Spleen (tissue), 11 donors: ENCODE data around the gene ING2. TPM values are rescaled to one million over a fixed set of nuclear protein-coding genes. Genes with fewer than 3 reads are reported as not detected.

Source experiments
- DNase-seq: peaks from one replicate; pipeline ENCODE4 v3.0.0-alpha.2; 2020
- H3K27ac ChIP-seq, 8 donors: fragments of 200-600 bp; sonication (generic) in 7 of 8; 1 replicate in 4 of 8; 2 replicates in 4 of 8; pipeline versions ENCODE4 v1.5.0 to v1.8.0; 2016 to 2021; ENCODE audit warnings: inconsistent platforms in 4 of 8, mild to moderate bottlenecking in 4 of 8, moderate library complexity in 1 of 8
- H3K27me3 ChIP-seq, 7 donors: fragments of 200-600 bp; sonication (generic) in 6 of 7; replicated peaks in 1 of 7; 1 replicate in 4 of 7; 2 replicates in 3 of 7; pipeline versions ENCODE4 v1.5.0 to v1.8.0; 2016 to 2021; ENCODE audit warnings: inconsistent platforms in 3 of 7, mild to moderate bottlenecking in 1 of 7
- H3K36me3 ChIP-seq, 6 donors: fragments of 200-600 bp; sonication (generic) in 5 of 6; 1 replicate in 4 of 6; 2 replicates in 2 of 6; pipeline versions ENCODE4 v1.5.0 to v1.8.0; 2016 to 2021; ENCODE audit warnings: inconsistent platforms in 2 of 6
- H3K4me1 ChIP-seq, 6 donors: fragments of 200-600 bp; sonication (generic) in 5 of 6; 1 replicate in 3 of 6; 2 replicates in 3 of 6; pipeline versions ENCODE4 v1.5.0 to v1.8.0; 2016 to 2021; ENCODE audit warnings: inconsistent platforms in 3 of 6
- H3K4me3 ChIP-seq, 8 donors: fragments of 200-600 bp; sonication (generic) in 7 of 8; 1 replicate in 4 of 8; 2 replicates in 4 of 8; pipeline versions ENCODE4 v1.5.0 to v1.8.0; 2016 to 2021; ENCODE audit warnings: inconsistent platforms in 4 of 8, mild to moderate bottlenecking in 4 of 8, moderate library complexity in 2 of 8
- H3K9me3 ChIP-seq, 8 donors: fragments of 200-600 bp; sonication (generic) in 7 of 8; 1 replicate in 4 of 8; 2 replicates in 4 of 8; pipeline versions ENCODE4 v1.5.0 to v1.8.0; 2016 to 2021; ENCODE audit warnings: inconsistent platforms in 4 of 8
- CTCF ChIP-seq, 11 experiments: fragments of 200-600 bp in 7 of 11; fragments of 450-650 bp in 4 of 11; sonication (generic) in 4 of 11; IDR thresholded peaks in 8 of 11; conservative IDR thresholded peaks in 3 of 11; 1 replicate in 7 of 11; 2 replicates in 4 of 11; pipeline versions ENCODE4 v1.4.0 to v1.8.0; 2016 to 2021; ENCODE audit warnings: antibody characterized with exemption in 11 of 11, inconsistent platforms in 4 of 11, mild to moderate bottlenecking in 1 of 11
- POLR2A ChIP-seq, 3 donors: fragments of 450-650 bp; IDR thresholded peaks; one replicate each; pipeline ENCODE4 v1.5.1; 2017; ENCODE audit warnings: antibody characterized with exemption in 3 of 3, mild to moderate bottlenecking in 1 of 3
- POLR2AphosphoS5 ChIP-seq, 3 donors: sonication (generic); formaldehyde crosslinking; IDR thresholded peaks; one replicate each; pipeline ENCODE4 v1.5.1; 2017; ENCODE audit warnings: antibody characterized with exemption in 3 of 3
- WGBS, 5 donors: extraction: QIAGEN DNeasy Blood & Tissue Kit in 3 of 5; methylation state at CpG; one replicate each; pipeline versions ENCODE4 v1.1.5 to v1.1.7; 2013 to 2018; 5-methylcytosine and 5-hydroxymethylcytosine counted together
- intact Hi-C: fragments of 100-400 bp; cut with DNase I; formaldehyde crosslinking; loops from one replicate; pipeline ENCODE4 v1.15.0; 2023; ENCODE audit warnings: low total_unique reads
- polyA plus RNA-seq, 3 donors: library from polyadenylated mRNA; stranded (reverse); fragments of 200-250 nt; gene quantifications; one replicate each; pipeline ENCODE4 v1.2.1, GENCODE V29; 2013
- total RNA-seq, 7 donors: library from RNA; depleted of rRNA in 3 of 7; stranded (reverse); fragments of >200 nt in 3 of 7; fragmentation: NEBNext Ultra II Directional in 4 of 7; extraction: Animal tissue kit (Norgen Biotek cat#: 25700) in 4 of 7; gene quantifications; one replicate each; pipeline versions ENCODE4 v1.1.0 to v1.2.1, GENCODE V29; 2016 to 2021
- donor health status: healthy with polysubstance abuse.
- donor health status: DM: no; HTN: no; CAD: no; lungs with moderate emphysema.
- donor health status: DM: no; HTN: no; CAD: no.
- donor health status: Bipolar disorder and iron deficiency.
- donor health status: healthy.
- donor health status: DM: no; HTN: no; CAD: no.
- donor health status: DM: yes; HTN: yes; CAD: no.

The ING2 gene
- total and polyA plus RNA-seq, 10 donors, result 4.2 to 21.7 (median 10.0) TPM

DNA sequence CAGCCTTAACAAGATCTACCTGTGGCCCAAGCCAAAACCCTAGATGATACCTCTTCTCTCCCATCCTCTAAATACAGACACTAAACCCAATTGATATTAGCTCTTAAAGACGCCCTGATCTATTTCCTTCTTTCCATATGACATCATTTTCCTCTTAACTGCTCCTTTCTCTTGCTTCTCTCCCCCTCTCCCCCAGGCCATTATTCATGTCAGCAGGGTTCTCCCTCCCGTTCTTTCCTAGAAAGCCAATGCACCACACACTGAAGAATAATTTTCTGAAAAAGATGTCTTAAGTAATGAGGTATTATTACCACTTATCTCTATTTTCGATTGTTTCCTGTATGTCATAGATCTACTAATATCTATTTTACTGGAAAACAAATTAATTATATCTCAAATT lies 9.7 kb upstream of the ING2 start:
- peaks cover 0 to 15% (median 0%) of the 10 kb centered on the region in 6 donors for H3K36me3 ChIP-seq

GRCh38 chr4:183499389-183499788 lies 5.5 kb upstream of the ING2 start:
- Histone ChIP-seq H3K27ac (peak overlapping the region in 2 of 8 donors; percentile 19 to 34), H3K36me3 (peaks cover 0 to 4% (median 0%) of the 10 kb centered on the region in 6 donors), H3K4me3 (no peak overlapping the region), H3K9me3 (no peaks in the 10 kb centered on the region), H3K4me1 (peaks cover 0 to 37% (median 17%) of the 10 kb centered on the region in 6 donors), H3K27me3 (no peaks in the 10 kb centered on the region)
- WGBS, 5 donors, result 48 to 71% (median 50%) methylated on average over 2 of the region's 2 CpGs
- intact Hi-C loops, result no loop called here
- TF ChIP-seq POLR2A (IDR thresholded peaks at IDR 0.05), result no peak
- no peak for TF ChIP-seq CTCF (IDR thresholded peaks at IDR 0.05 in 8 of 11, conservative IDR thresholded peaks at IDR 0.05 in 3 of 11)
- TF ChIP-seq POLR2AphosphoS5 (IDR thresholded peaks at IDR 0.05), result no peak
- DNase-seq, result no peak

More for the DNA sequence above, 9.7 kb upstream of the ING2 start:
- no peak for TF ChIP-seq CTCF (IDR thresholded peaks at IDR 0.05 in 8 of 11, conservative IDR thresholded peaks at IDR 0.05 in 3 of 11)
- TF ChIP-seq POLR2AphosphoS5 (IDR thresholded peaks at IDR 0.05), result no peak
- TF ChIP-seq POLR2A (IDR thresholded peaks at IDR 0.05), result no peak
- 83 to 92% (median 88%) methylated on average over 3 of the region's 3 CpGs for WGBS, 5 donors
- Histone ChIP-seq H3K9me3 (peaks cover 0 to 16% (median 13%) of the 10 kb centered on the region in 8 donors), H3K4me3 (no peak overlapping the region), H3K4me1 (peaks cover 0 to 15% (median 5%) of the 10 kb centered on the region in 6 donors), H3K27ac (no peak overlapping the region), H3K27me3 (no peaks in the 10 kb centered on the region)
- no peak for DNase-seq
- intact Hi-C loops, result no loop called here

GRCh38 chr4:183499801-183500200 lies 5.1 kb upstream of the ING2 start:
- Histone ChIP-seq H3K4me1 (peaks cover 0 to 37% (median 18%) of the 10 kb centered on the region in 6 donors), H3K4me3 (no peak overlapping the region), H3K27me3 (no peaks in the 10 kb centered on the region), H3K27ac (peak overlapping the region in 2 of 8 donors; percentile 19 to 34), H3K36me3 (no peaks in the 10 kb centered on the region), H3K9me3 (no peaks in the 10 kb centered on the region)
- intact Hi-C loops, result loop anchor here (10.0 kb wide), 2 partner anchors 55 to 155 kb away; partner anchors contain the start of genes CDKN2AIP, RWDD4 and TRAPPC11
- 74 to 85% (median 82%) methylated on average over 5 of the region's 5 CpGs for WGBS, 5 donors
- no peak for DNase-seq
- no peak for TF ChIP-seq CTCF (IDR thresholded peaks at IDR 0.05 in 8 of 11, conservative IDR thresholded peaks at IDR 0.05 in 3 of 11)
- TF ChIP-seq POLR2A (IDR thresholded peaks at IDR 0.05), result no peak
- TF ChIP-seq POLR2AphosphoS5 (IDR thresholded peaks at IDR 0.05), result no peak

DNA sequence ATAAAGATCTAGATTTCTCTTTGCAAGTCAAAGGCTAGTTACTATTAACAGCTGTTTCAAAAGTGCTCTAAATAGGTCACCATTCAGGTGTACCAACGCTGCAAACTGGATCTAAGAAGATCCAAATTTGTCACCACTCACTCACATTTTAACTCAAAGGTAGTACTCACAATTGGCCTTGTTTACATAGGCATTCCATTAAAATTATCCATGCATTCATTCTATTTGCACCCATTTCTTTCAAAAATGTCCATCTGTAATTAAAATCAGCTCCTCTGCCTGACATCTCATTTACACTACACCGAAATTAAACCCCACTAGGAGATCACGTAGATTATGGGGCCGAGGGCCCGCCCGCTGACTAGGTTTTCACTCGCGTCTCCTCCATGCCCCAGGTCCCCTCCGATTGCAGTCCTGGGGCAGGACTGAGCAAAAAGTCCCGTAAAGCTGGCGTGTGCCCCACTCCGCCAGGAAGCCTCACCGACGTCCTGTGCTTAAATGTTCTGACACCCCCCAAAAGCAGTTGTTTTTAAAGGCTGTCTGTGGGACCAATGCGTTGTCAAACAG lies 1.3 kb upstream of the ING2 start:
- WGBS, 5 donors, result 0 to 1% (median 1%) methylated on average over 15 of the region's 15 CpGs
- Histone ChIP-seq H3K4me1 (peaks cover 0 to 61% (median 29%) of the 10 kb centered on the region in 6 donors), H3K4me3 (peak overlapping the region; percentile 82 to 99 (median 94)), H3K36me3 (no peaks in the 10 kb centered on the region), H3K27ac (peak overlapping the region; percentile 94 to 99 (median 98)), H3K27me3 (no peaks in the 10 kb centered on the region), H3K9me3 (no peaks in the 10 kb centered on the region)
- no peak for TF ChIP-seq CTCF (IDR thresholded peaks at IDR 0.05 in 8 of 11, conservative IDR thresholded peaks at IDR 0.05 in 3 of 11)
- DNase-seq, result no peak
- intact Hi-C loops, result loop anchor here (10.0 kb wide), 2 partner anchors 59 to 151 kb away; partner anchors contain the start of genes CDKN2AIP, RWDD4 and TRAPPC11
